ENCODE measurements around the gene FBXW8.

FBXW8 gene

DNA sequence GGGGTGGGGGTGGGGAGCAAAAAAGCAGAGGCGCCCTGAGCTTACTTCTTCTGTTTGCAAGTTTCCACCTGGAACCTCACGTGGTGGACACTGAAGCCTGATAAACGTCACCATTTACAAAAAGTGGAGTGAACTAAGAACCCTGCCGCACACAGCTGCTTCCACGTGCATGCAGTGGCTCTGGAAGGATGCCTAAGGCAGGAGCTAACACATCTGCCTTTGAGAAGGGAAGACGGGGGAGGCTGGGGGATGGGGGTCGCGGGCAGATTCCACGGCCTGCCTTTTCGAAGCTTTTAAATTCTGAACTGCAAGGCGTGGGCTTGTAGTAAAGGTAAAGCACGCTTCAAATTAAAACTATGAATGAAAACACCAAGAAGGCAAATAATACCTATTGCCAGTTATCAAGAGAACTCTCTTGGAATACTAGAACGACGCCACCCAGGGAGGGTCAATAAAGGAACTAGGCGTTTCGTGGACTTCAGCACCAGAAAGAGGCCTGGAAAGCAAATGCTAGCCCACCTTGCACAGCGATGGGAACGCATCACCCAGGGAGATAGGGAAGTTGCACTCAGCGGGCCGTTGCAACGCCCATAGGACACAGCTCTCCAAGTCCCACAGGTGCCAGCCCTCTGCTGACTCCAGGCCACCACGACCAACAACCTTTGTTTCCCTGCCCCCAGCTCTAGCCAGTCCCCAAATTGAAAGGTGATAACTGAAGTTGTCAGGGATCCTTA, 126.7 kb downstream of the FBXW8 start:
- H3K36me3 ChIP-seq (ENCODE audit: control insufficient read depth in 1 of 2, insufficient read depth in 2 of 2, low read length in 2 of 2) = no peaks in the 10 kb centered on the region
- H3K4me1 ChIP-seq (ENCODE audit: control insufficient read depth in 1 of 2, insufficient read depth in 2 of 2, low read length in 2 of 2) = peaks cover 0 to 11% of the 10 kb centered on the region in 2 donors
- no peak overlapping the region for H3K27ac ChIP-seq (ENCODE audit: low read length)
- H3K4me3 ChIP-seq (ENCODE audit: low read depth in 1 of 2, low read length in 2 of 2) = no peak overlapping the region
- H3K9me3 ChIP-seq (ENCODE audit: control insufficient read depth in 1 of 2, low read length in 2 of 2) = no peaks in the 10 kb centered on the region
- H3K27me3 ChIP-seq (ENCODE audit: low read depth, low read length) = peaks cover 12% of the 10 kb centered on the region

DNA sequence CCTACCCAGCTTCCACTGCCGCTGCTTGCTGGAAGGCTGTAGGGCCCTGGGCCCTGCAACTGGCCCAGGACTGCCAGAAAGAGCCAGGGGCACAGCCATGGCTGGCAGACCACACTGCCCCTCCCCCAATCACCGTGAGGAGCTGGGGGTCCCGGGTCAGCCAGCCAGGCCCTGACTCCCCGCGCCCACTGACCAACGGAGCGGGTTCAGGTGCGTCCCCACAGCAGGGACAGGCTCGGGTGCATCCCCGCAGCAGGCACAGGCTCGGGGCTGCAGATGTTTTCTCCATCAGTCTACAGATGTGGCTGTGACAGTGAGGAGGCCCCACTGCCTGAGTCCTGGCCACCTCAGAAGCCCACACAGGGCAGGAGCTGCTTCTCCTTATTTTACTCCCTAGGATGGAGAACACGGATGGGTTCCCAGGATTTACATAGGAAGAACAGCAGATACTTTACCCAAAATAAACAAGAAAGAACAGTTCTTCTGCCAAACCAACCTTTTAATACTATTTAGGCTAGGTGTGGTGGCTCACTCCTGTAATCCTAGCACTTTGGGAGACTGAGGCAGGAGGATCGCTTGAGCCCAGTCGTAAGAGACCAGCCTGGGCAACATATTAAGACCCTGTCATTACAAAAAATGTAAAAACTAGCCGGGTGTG, 127.4 kb downstream of the FBXW8 start:
- Histone ChIP-seq H3K27me3 (ENCODE audit: low read depth, low read length) (peaks cover 12% of the 10 kb centered on the region), H3K4me3 (ENCODE audit: low read depth in 1 of 2, low read length in 2 of 2) (no peak overlapping the region), H3K4me1 (ENCODE audit: control insufficient read depth in 1 of 2, insufficient read depth in 2 of 2, low read length in 2 of 2) (peaks cover 0 to 8% of the 10 kb centered on the region in 2 donors), H3K27ac (ENCODE audit: low read length) (no peak overlapping the region), H3K9me3 (ENCODE audit: control insufficient read depth in 1 of 2, low read length in 2 of 2) (no peaks in the 10 kb centered on the region), H3K36me3 (ENCODE audit: control insufficient read depth in 1 of 2, insufficient read depth in 2 of 2, low read length in 2 of 2) (no peaks in the 10 kb centered on the region)

DNA sequence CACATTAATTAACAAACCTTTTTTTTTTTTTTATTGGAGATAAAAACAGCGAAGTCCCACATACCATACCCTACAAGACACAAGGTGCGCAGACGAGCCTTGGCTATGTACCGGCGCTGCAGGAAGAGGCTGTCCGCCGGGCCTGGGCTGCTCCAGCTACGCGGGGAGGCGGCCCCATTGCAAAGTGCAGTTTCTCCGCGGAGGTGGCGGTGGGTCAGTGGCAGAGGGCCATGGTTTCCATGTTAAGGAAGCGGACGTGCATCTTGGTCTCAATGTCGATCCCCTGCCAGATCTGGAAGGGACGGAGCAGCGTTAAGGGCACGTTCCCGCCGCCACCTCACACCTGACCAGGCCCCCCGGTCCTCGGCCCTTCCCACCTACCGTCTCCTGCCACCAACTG, 128.2 kb downstream of the FBXW8 start:
- H3K36me3 ChIP-seq (ENCODE audit: control insufficient read depth in 1 of 2, insufficient read depth in 2 of 2, low read length in 2 of 2) = no peaks in the 10 kb centered on the region
- peaks cover 12% of the 10 kb centered on the region for H3K27me3 ChIP-seq (ENCODE audit: low read depth, low read length)
- H3K4me3 ChIP-seq (ENCODE audit: low read depth in 1 of 2, low read length in 2 of 2) = no peak overlapping the region
- H3K9me3 ChIP-seq (ENCODE audit: control insufficient read depth in 1 of 2, low read length in 2 of 2) = no peaks in the 10 kb centered on the region
- H3K27ac ChIP-seq (ENCODE audit: low read length) = no peak overlapping the region
- H3K4me1 ChIP-seq (ENCODE audit: control insufficient read depth in 1 of 2, insufficient read depth in 2 of 2, low read length in 2 of 2) = peaks cover 0 to 3% of the 10 kb centered on the region in 2 donors

DNA sequence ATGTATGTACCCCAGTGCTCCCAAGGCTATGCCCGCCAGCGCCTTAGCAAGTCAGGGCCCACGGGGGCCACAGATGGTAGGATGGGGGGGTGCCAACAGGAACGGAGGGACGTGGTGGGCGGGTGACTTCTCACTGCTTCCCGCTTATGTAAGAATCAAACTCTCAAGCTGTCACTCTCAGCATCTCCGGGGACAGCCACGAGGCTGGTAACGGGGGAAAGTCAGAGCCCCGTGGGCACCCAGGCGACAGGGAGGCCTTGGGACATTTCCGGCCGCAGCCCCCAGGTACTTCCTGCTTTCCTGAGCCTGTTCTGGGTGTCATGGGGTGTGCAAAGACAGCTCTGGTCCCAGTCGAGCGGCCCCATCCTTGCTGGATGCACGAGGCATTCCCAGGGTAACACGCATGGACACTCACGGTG, 129.2 kb downstream of the FBXW8 start:
- no peak overlapping the region for H3K27ac ChIP-seq (ENCODE audit: low read length)
- no peaks in the 10 kb centered on the region for H3K4me1 ChIP-seq (ENCODE audit: control insufficient read depth in 1 of 2, insufficient read depth in 2 of 2, low read length in 2 of 2)
- no peaks in the 10 kb centered on the region for H3K9me3 ChIP-seq (ENCODE audit: control insufficient read depth in 1 of 2, low read length in 2 of 2)
- H3K27me3 ChIP-seq (ENCODE audit: low read depth, low read length) = peaks cover 3% of the 10 kb centered on the region
- no peak overlapping the region for H3K4me3 ChIP-seq (ENCODE audit: low read depth in 1 of 2, low read length in 2 of 2)
- no peaks in the 10 kb centered on the region for H3K36me3 ChIP-seq (ENCODE audit: control insufficient read depth in 1 of 2, insufficient read depth in 2 of 2, low read length in 2 of 2)

DNA sequence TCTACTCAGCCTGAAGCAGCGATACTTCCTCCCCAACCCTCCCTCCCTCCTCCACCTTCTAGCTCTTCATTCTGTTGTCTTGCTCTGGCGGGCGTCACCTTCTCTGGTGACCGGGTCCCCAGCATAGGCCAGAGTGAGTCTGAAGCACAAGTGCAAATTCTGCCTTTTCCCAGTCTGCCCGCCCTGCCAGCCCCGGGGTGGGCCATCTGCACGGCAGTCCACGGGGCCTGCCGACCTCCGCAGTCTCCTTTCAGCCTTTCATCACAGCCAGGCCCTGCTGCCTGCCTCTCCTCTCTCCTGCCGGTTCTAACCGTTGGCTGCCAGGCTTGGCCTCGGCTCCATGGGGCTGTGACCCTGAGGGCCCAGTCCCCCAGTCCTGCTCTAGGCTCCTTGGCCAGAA, 129.7 kb downstream of the FBXW8 start:
- H3K9me3 ChIP-seq (ENCODE audit: control insufficient read depth in 1 of 2, low read length in 2 of 2) = no peaks in the 10 kb centered on the region
- no peaks in the 10 kb centered on the region for H3K27me3 ChIP-seq (ENCODE audit: low read depth, low read length)
- no peaks in the 10 kb centered on the region for H3K4me1 ChIP-seq (ENCODE audit: control insufficient read depth in 1 of 2, insufficient read depth in 2 of 2, low read length in 2 of 2)
- no peak overlapping the region for H3K27ac ChIP-seq (ENCODE audit: low read length)
- H3K36me3 ChIP-seq (ENCODE audit: control insufficient read depth in 1 of 2, insufficient read depth in 2 of 2, low read length in 2 of 2) = no peaks in the 10 kb centered on the region
- no peak overlapping the region for H3K4me3 ChIP-seq (ENCODE audit: low read depth in 1 of 2, low read length in 2 of 2)

DNA sequence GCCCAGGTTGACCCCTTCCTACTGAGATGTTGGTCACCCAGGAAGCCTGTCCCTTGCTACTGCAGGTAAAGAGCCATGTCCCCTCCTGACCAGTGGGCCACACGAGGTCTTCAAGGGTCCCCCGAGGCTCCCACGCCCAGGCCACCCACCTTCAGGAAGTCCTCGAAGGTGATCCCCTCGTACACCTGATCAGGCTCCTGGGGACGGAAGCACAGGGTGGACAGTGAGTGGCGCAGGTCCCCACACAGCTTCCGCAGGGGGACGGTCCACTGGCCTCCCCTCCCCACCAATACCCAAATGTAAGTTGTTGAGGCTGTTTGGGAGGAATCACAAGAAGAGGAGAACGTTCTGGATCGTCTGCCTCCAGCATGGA, 131.0 kb downstream of the FBXW8 start:
- Histone ChIP-seq H3K36me3 (ENCODE audit: control insufficient read depth in 1 of 2, insufficient read depth in 2 of 2, low read length in 2 of 2) (no peaks in the 10 kb centered on the region), H3K4me3 (ENCODE audit: low read depth in 1 of 2, low read length in 2 of 2) (no peak overlapping the region), H3K9me3 (ENCODE audit: control insufficient read depth in 1 of 2, low read length in 2 of 2) (no peaks in the 10 kb centered on the region), H3K4me1 (ENCODE audit: control insufficient read depth in 1 of 2, insufficient read depth in 2 of 2, low read length in 2 of 2) (no peaks in the 10 kb centered on the region), H3K27me3 (ENCODE audit: low read depth, low read length) (no peaks in the 10 kb centered on the region), H3K27ac (ENCODE audit: low read length) (no peak overlapping the region)

DNA sequence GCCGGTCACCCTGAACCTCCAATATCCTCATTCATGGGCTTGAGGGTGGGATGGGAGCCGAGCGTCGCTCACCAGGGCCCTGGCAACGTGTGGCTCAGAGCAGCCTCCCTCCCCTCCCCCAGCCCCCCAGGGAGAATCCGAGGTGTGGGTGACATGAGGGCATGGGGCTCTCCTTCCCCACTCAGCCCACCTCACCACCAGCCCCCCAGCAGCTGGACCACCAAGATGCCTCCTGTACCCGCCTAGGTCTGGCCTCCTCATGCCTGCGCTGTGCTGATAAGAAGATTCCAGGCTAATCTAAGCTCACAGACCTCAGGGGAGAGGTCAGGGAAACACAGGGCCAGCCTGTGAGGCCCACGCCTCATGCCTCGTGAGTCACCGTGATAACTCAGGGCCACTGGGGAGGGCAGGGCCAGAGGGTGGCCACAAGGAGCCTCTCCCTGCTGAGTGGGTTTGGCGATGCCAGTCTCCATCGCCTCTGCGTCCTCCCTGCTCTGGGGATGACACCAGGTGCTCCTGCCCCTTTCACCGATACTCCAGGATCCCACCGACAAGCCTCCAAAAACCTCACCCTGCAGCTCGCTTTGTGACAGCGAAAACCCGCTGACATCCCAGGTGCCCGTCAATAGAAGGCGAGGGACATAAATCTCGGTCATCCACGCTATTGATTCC, 131.6 kb downstream of the FBXW8 start:
- Histone ChIP-seq H3K27me3 (ENCODE audit: low read depth, low read length) (no peaks in the 10 kb centered on the region), H3K36me3 (ENCODE audit: control insufficient read depth in 1 of 2, insufficient read depth in 2 of 2, low read length in 2 of 2) (no peaks in the 10 kb centered on the region), H3K27ac (ENCODE audit: low read length) (no peak overlapping the region), H3K9me3 (ENCODE audit: control insufficient read depth in 1 of 2, low read length in 2 of 2) (no peaks in the 10 kb centered on the region), H3K4me1 (ENCODE audit: control insufficient read depth in 1 of 2, insufficient read depth in 2 of 2, low read length in 2 of 2) (no peaks in the 10 kb centered on the region), H3K4me3 (ENCODE audit: low read depth in 1 of 2, low read length in 2 of 2) (no peak overlapping the region)

DNA sequence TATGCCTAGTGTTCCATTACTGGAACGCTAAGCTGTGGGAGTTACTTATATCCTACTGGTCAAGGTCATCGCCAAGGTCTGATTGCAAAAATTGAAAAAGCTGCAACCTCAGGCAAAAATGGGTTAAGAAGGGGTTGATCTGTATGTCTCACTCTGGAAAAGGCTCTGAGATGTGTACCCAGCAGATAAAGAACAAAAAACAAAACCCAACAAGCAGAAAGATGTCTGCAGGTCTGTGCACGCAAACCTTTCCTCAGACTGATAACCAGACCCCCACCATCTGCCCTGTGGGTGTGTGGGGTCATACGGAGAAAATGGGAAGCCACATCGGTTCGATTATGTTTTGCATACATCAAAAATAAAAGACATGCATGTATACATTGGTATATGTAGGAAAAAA, 132.1 kb downstream of the FBXW8 start:
- Histone ChIP-seq H3K4me1 (ENCODE audit: control insufficient read depth in 1 of 2, insufficient read depth in 2 of 2, low read length in 2 of 2) (no peaks in the 10 kb centered on the region), H3K27ac (ENCODE audit: low read length) (no peak overlapping the region), H3K9me3 (ENCODE audit: control insufficient read depth in 1 of 2, low read length in 2 of 2) (no peaks in the 10 kb centered on the region), H3K36me3 (ENCODE audit: control insufficient read depth in 1 of 2, insufficient read depth in 2 of 2, low read length in 2 of 2) (no peaks in the 10 kb centered on the region), H3K27me3 (ENCODE audit: low read depth, low read length) (no peaks in the 10 kb centered on the region), H3K4me3 (ENCODE audit: low read depth in 1 of 2, low read length in 2 of 2) (no peak overlapping the region)

DNA sequence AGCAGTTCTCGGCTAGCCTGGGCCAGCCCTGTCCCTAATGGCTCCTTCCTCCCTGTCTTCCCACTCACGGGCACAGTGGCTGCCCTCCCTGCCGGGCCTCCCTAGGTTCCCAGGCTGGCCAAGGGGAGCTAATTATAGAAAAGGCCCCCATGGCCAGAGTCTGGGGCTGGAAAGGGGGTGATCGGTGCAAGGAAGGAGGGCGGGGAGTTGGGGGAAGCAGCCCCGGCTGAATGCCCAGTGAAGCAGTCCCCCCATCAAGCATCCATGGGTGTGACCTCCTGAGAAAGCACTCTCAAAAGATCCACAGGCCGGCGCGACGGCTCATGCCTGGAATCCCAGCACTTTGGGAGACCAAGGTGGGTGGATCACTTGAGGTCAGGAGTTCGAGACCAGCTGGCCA, 133.6 kb downstream of the FBXW8 start:
- Histone ChIP-seq H3K9me3 (ENCODE audit: control insufficient read depth in 1 of 2, low read length in 2 of 2) (no peaks in the 10 kb centered on the region), H3K27ac (ENCODE audit: low read length) (no peak overlapping the region), H3K4me1 (ENCODE audit: control insufficient read depth in 1 of 2, insufficient read depth in 2 of 2, low read length in 2 of 2) (peaks cover 0 to 12% of the 10 kb centered on the region in 2 donors), H3K36me3 (ENCODE audit: control insufficient read depth in 1 of 2, insufficient read depth in 2 of 2, low read length in 2 of 2) (no peaks in the 10 kb centered on the region), H3K27me3 (ENCODE audit: low read depth, low read length) (no peaks in the 10 kb centered on the region), H3K4me3 (ENCODE audit: low read depth in 1 of 2, low read length in 2 of 2) (no peak overlapping the region)

DNA sequence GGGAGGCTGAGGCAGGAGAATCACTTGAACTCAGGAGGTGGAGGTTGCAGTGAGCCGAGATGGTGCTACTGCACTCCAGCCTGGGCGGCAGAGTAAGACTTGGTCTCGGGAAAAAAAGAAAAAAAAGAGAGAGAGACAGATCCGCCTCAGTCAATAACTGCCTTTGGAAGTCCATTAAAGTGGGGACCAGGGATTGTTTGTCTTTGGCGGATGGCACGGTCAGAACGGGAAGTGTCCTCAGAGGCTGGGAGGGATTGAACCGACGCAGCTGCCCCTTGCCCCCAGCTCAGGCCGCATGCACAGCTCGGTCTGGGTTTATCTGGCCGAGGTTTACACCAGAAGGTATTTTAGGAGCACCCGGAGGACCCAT, 134.0 kb downstream of the FBXW8 start:
- no peak overlapping the region for H3K27ac ChIP-seq (ENCODE audit: low read length)

DNA sequence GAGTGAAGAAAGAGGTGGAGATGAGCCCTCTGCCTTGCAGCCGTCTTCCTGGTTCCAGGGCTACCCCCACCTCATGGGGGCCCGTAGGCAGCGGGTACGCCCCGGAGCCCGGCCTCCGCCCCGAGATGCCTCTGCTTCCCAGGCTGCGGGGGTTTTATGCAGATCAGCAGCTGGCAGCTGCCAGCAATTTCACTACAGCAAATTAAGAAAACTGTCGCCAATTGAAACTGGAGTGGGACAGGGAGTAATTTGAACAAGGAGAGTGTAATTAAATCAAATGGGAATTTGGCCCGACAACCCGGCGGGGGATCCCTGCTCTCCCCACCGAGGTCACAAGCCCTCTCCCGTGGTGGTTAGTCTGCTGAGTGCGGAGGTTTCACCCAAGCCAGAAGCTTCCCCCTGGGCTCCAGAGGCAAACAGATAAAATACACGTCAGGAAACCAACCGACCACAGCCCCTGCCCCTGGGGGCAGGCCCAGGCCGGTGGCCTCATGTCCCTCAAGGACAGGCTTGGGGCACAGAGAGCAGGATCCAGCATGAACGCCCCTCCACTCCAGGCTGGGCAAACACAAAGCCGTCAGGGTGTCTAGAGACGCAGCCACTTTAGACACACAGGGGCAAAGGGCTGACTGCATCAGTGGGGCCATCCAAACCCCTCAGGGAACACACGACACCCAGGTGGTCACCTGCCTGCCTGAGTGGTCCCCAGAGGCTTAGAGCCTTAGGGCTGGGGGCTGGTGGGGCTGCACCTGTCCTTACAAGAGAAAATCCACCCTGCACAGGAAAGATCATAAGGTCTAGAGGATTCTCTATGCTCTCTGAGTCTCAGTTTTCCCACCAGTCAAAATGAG, 134.6 kb downstream of the FBXW8 start:
- H3K27me3 ChIP-seq (ENCODE audit: low read depth, low read length) = no peaks in the 10 kb centered on the region
- peaks cover 0 to 12% of the 10 kb centered on the region in 2 donors for H3K4me1 ChIP-seq (ENCODE audit: control insufficient read depth in 1 of 2, insufficient read depth in 2 of 2, low read length in 2 of 2)
- no peak overlapping the region for H3K27ac ChIP-seq (ENCODE audit: low read length)
- H3K36me3 ChIP-seq (ENCODE audit: control insufficient read depth in 1 of 2, insufficient read depth in 2 of 2, low read length in 2 of 2) = no peaks in the 10 kb centered on the region
- H3K4me3 ChIP-seq (ENCODE audit: low read depth in 1 of 2, low read length in 2 of 2) = no peak overlapping the region
- no peaks in the 10 kb centered on the region for H3K9me3 ChIP-seq (ENCODE audit: control insufficient read depth in 1 of 2, low read length in 2 of 2)

More for the DNA sequence above, 134.0 kb downstream of the FBXW8 start:
- no peaks in the 10 kb centered on the region for H3K27me3 ChIP-seq (ENCODE audit: low read depth, low read length)
- H3K4me3 ChIP-seq (ENCODE audit: low read depth in 1 of 2, low read length in 2 of 2) = no peak overlapping the region
- peaks cover 0 to 12% of the 10 kb centered on the region in 2 donors for H3K4me1 ChIP-seq (ENCODE audit: control insufficient read depth in 1 of 2, insufficient read depth in 2 of 2, low read length in 2 of 2)
- H3K36me3 ChIP-seq (ENCODE audit: control insufficient read depth in 1 of 2, insufficient read depth in 2 of 2, low read length in 2 of 2) = no peaks in the 10 kb centered on the region
- H3K9me3 ChIP-seq (ENCODE audit: control insufficient read depth in 1 of 2, low read length in 2 of 2) = no peaks in the 10 kb centered on the region
